WTC11 (cell line): ENCODE results near the gene NEUROD2. TPM values are rescaled to one million over a fixed set of nuclear protein-coding genes. Genes with fewer than 3 reads are reported as not detected.

Experiments
- ATAC-seq: fragments of 200-7000 bp; cut with Tn5 transposase; 2 replicates; pipeline ENCODE4 v1.10.0; 2021; ENCODE audit warnings: mild to moderate bottlenecking, moderate library complexity
- CTCF ChIA-PET: fragments of 300-600 bp; sonication (Branson Sonifier 250); formaldehyde crosslinking; loops from one replicate; lab custom pipeline; 2021; ENCODE audit warnings: antibody characterized with exemption; lab: Charles Lee
- POLR2A ChIA-PET: fragments of 350-600 bp; sonication (Branson Sonifier 250); formaldehyde crosslinking; loops from one replicate; lab custom pipeline; 2021; ENCODE audit warnings: antibody characterized with exemption; lab: Charles Lee
- DNase-seq: peaks from one replicate; pipeline ENCODE4 v3.0.0; 2021; ENCODE audit warnings: low spot score
- H3K27ac Mint-ChIP-seq: 2 replicates; pipeline ENCODE4 v1.8.0; 2021; ENCODE audit warnings: mixed read lengths
- H3K27me3 Mint-ChIP-seq: 2 replicates; pipeline ENCODE4 v1.8.0; 2021; ENCODE audit warnings: low read depth, mild to moderate bottlenecking, moderate library complexity, mixed read lengths
- H3K36me3 Mint-ChIP-seq: 2 replicates; pipeline ENCODE4 v1.8.0; 2021; ENCODE audit warnings: mixed read lengths
- H3K4me1 Mint-ChIP-seq: 2 replicates; pipeline ENCODE4 v1.8.0; 2022; ENCODE audit warnings: mixed read lengths
- H3K4me3 Mint-ChIP-seq: 2 replicates; pipeline ENCODE4 v1.8.0; 2021; ENCODE audit warnings: mild to moderate bottlenecking, moderate library complexity, mixed read lengths
- H3K9me3 Mint-ChIP-seq: 2 replicates; pipeline ENCODE4 v1.8.0; 2021; ENCODE audit warnings: mixed read lengths
- ARID4B ChIP-seq: sonication (generic); formaldehyde crosslinking; IDR thresholded peaks from 2 replicates; pipeline ENCODE4 v1.8.0; 2023; ENCODE audit warnings: missing genetic modification reagents, mild to moderate bottlenecking, borderline replicate concordance
- ATF2 ChIP-seq: sonication (generic); formaldehyde crosslinking; IDR thresholded peaks from 2 replicates; pipeline ENCODE4 v1.8.1; 2022; ENCODE audit warnings: low read depth, missing genetic modification reagents, borderline replicate concordance
- E2F1 ChIP-seq: sonication (generic); formaldehyde crosslinking; IDR thresholded peaks from 2 replicates; pipeline ENCODE4 v1.8.0; 2022; ENCODE audit warnings: mild to moderate bottlenecking, missing genetic modification reagents
- EMX1 ChIP-seq: fragments of 250-450 bp; sonication (Bioruptor Pico); IDR thresholded peaks from 2 replicates; pipeline ENCODE4 v1.8.0; 2021; ENCODE audit warnings: mild to moderate bottlenecking
- GTF2I ChIP-seq: fragments of 250-450 bp; sonication (Bioruptor Pico); conservative IDR thresholded peaks from 2 replicates; pipeline ENCODE4 v1.4.0; 2021; ENCODE audit warnings: mild to moderate bottlenecking
- JUN ChIP-seq: sonication (generic); formaldehyde crosslinking; IDR thresholded peaks from 2 replicates; pipeline ENCODE4 v1.8.0; 2023; ENCODE audit warnings: mild to moderate bottlenecking, missing genetic modification reagents
- MXD4 ChIP-seq: fragments of 250-450 bp; sonication (Bioruptor Pico); IDR thresholded peaks from 2 replicates; pipeline ENCODE4 v1.8.0; 2021; ENCODE audit warnings: mild to moderate bottlenecking, moderate library complexity, borderline replicate concordance
- NFE2L1 ChIP-seq: sonication (generic); formaldehyde crosslinking; IDR thresholded peaks from 2 replicates; pipeline ENCODE4 v1.8.1; 2023; ENCODE audit warnings: missing genetic modification reagents
- PRDM15 ChIP-seq: sonication (generic); formaldehyde crosslinking; IDR thresholded peaks from 2 replicates; pipeline ENCODE4 v1.8.0; 2022; ENCODE audit warnings: missing genetic modification reagents
- RORB ChIP-seq: fragments of 250-450 bp; sonication (Bioruptor Pico); IDR thresholded peaks from 2 replicates; pipeline ENCODE4 v1.9.0; 2021; ENCODE audit warnings: mild to moderate bottlenecking
- SMAD3 ChIP-seq: sonication (generic); formaldehyde crosslinking; IDR thresholded peaks from 2 replicates; pipeline ENCODE4 v1.8.0; 2022; ENCODE audit warnings: missing genetic modification reagents, mild to moderate bottlenecking, borderline replicate concordance
- SOX15 ChIP-seq: fragments of 250-450 bp; sonication (Bioruptor Pico); IDR thresholded peaks from 2 replicates; pipeline ENCODE4 v1.9.0; 2021; ENCODE audit warnings: mild to moderate bottlenecking
- TEAD1 ChIP-seq: sonication (generic); formaldehyde crosslinking; IDR thresholded peaks from 2 replicates; pipeline ENCODE4 v1.8.0; 2022; ENCODE audit warnings: mild to moderate bottlenecking, missing genetic modification reagents
- USF1 ChIP-seq: sonication (generic); formaldehyde crosslinking; IDR thresholded peaks from 2 replicates; pipeline ENCODE4 v1.8.0; 2022; ENCODE audit warnings: mild to moderate bottlenecking, missing genetic modification reagents
- ZNF281 ChIP-seq: sonication (generic); formaldehyde crosslinking; IDR thresholded peaks from 2 replicates; pipeline ENCODE4 v1.8.0; 2023; ENCODE audit warnings: mild to moderate bottlenecking, missing genetic modification reagents
- ZNF317 ChIP-seq: sonication (generic); formaldehyde crosslinking; IDR thresholded peaks from 2 replicates; pipeline ENCODE4 v1.8.1; 2023; ENCODE audit warnings: low read depth, mild to moderate bottlenecking, moderate library complexity, missing genetic modification reagents, borderline replicate concordance
- ZNF396 ChIP-seq: fragments of 250-450 bp; sonication (Bioruptor Pico); IDR thresholded peaks from 2 replicates; pipeline ENCODE4 v1.8.0; 2021; ENCODE audit warnings: mild to moderate bottlenecking, moderate library complexity, borderline replicate concordance
- ZSCAN18 ChIP-seq: fragments of 250-450 bp; sonication (Bioruptor Pico); IDR thresholded peaks from 2 replicates; pipeline ENCODE4 v2.1.2; 2022; ENCODE audit warnings: mild to moderate bottlenecking, moderate library complexity
- total RNA-seq: library from RNA; stranded (reverse); gene quantifications from 3 replicates; pipeline ENCODE4 v1.2.3, GENCODE V29; 2021

The NEUROD2 gene
- total RNA-seq, 1 experiment from 2014 or later = not detected

GRCh38 chr17:39631403-39631802 is 23.7 kb upstream of the NEUROD2 start (continued):
- TF ChIP-seq ZNF281 (CRISPR knock-in tag) (peak; percentile 83), ATF2 (CRISPR knock-in tag) (no peak), ARID4B (CRISPR knock-in tag) (no peak), GTF2I (no peak), JUN (CRISPR knock-in tag) (no peak), SMAD3 (no peak), MXD4 (CRISPR knock-in tag) (no peak), TEAD1 (0 out of 2 replicates have a peak, but pooled peaks have one; percentile 71), ZNF317 (no peak), E2F1 (CRISPR knock-in tag) (no peak)

- peaks cover 33% of the 10 kb centered on the region for H3K27me3 Mint-ChIP-seq
- H3K27ac Mint-ChIP-seq = no peak overlapping the region
- ATAC-seq = no peak
- no peak for DNase-seq
- POLR2A ChIA-PET = interaction anchor here (1.0 kb wide), 1 partner anchor 15 kb away, joined by 3 read pairs; no protein-coding TSS in a partner anchor
- H3K9me3 Mint-ChIP-seq = no peaks in the 10 kb centered on the region
- no peaks in the 10 kb centered on the region for H3K36me3 Mint-ChIP-seq
- TF ChIP-seq ZNF396 = no peak
- TF ChIP-seq JUN (CRISPR knock-in tag) = no peak
- TF ChIP-seq SOX15 (CRISPR knock-in tag) = no peak
- TF ChIP-seq USF1 (CRISPR knock-in tag) = no peak
- TF ChIP-seq PRDM15 (CRISPR knock-in tag) = no peak
- TF ChIP-seq EMX1 (CRISPR knock-in tag) = no peak
- TF ChIP-seq ZSCAN18 (CRISPR knock-in tag) = no peak
- no peak for TF ChIP-seq NFE2L1
- no peak for TF ChIP-seq RORB (CRISPR knock-in tag)
- TF ChIP-seq ZNF281 (CRISPR knock-in tag) = no peak
- TF ChIP-seq, all 79 proteins: peak for 0
- CTCF ChIA-PET = interaction anchor here (6.5 to 23.6 kb wide), 3 partner anchors 8 to 38 kb away, joined by 252 to 876 read pairs (median 851); partner anchors contain the start of genes PNMT, PPP1R1B and TCAP
- Mint-ChIP-seq H3K4me3 (no peak overlapping the region), H3K4me1 (peaks cover 82% of the 10 kb centered on the region)
These were observed 22.2 kb upstream of the NEUROD2 start for GRCh38 chr17:39629898-39630297.
